Activated naive CD4-positive, alpha-beta T cell treated with anti-CD3 and anti-CD28 coated beads, Interleukin-2, amount 10 ng/mL, durations not matched to agents 5 hours and 36 hours (primary cell): ENCODE measurements around the gene NKTR. TPM values are rescaled to one million over a fixed set of nuclear protein-coding genes. Genes with fewer than 3 reads are reported as not detected.

Experiments
- total RNA-seq, 2 experiments: library from RNA; stranded (reverse); gene quantifications; one replicate each; pipeline ENCODE4 v1.2.3, GENCODE V29; 2021

The NKTR gene
- total RNA-seq: 100 to 1,000 TPM; 116 to 120 TPM

DNA sequence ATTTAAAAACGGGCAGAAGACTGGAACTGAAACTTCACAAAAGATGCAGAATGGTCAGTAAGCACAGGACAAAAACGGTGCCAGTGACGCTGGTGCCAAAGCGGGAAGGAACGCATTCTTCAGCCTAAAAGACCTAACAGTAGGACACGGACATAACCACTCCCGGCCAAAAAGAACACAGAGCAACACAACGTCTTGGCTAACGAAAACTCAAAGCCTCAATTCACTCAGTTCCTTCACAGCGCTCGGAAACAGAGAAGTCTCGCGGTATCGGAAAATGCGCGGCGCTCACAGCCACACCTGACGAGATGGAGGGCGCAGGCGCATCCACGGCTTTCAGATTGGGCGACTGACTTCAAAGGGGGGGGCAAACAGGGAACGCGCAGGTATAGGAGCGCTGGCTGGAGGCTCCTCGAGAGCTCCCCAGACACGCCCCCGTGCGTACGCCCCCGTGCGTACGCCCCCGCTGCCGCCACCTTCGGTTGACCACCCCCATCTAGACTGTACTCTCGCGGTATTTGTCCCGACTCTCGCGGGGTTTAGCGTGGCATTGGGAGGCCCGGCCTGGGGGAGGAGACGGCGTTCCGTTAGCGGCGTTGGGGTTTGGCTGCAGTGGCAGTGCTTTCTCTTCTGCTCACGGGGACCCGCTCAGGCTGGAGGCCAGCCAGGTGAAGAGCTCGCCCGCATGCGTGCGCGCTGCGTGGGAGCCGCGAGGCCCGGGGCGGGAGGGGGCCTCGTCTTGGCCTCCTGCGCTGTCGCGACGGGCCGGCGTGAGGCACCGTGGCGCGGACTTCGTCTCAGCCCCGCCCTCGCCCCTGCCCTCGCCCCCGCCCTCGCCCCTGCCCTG lies at the start of gene NKTR:
TSS of gene NKTR (plus strand) at position 576 of the 847 bp plus-strand sequence. CDS start 321 bp downstream, outside the sequence.

DNA sequence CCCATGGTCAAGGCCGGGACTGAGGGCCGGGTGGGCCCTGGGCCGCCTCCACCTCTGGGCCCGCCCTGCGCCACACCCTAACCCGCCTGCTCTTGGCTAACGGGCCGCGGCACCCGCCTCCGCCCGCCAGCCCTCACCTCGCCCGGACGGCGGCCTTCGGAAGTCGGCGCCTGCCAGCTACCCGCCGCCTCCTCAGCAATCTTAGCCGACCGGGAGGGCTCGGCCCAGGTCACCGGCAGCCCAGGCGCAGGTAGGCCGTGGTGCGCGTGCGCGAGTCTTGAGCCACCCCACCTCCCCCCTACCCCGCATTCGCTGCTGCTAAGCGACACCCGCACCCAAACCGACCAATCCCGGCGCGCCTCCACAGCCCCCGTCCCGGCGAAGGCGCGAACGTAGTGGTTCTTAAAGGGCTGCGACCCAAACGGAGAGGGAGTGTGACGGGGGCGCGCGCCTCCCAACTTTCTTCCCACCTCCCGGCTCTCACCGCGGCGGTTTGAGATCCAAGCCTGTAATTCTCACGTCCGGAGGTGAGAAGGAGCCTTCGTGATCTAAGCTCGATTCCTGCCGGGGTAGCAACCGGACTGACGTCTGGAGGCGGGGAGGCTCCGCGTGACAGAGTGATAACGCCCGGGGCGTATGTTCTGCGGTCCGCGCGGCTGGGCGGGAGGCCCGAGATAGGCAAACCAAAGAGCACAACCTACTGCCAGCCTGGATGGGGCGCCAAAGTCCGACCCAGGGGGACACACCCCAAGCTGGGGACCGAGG lies 18.6 kb upstream of the NKTR start, which contains the start of gene SEC22C:
TSS of gene SEC22C (minus strand) at position 259 of the 765 bp plus-strand sequence. CDS start 12,921 bp downstream, outside the sequence.

DNA sequence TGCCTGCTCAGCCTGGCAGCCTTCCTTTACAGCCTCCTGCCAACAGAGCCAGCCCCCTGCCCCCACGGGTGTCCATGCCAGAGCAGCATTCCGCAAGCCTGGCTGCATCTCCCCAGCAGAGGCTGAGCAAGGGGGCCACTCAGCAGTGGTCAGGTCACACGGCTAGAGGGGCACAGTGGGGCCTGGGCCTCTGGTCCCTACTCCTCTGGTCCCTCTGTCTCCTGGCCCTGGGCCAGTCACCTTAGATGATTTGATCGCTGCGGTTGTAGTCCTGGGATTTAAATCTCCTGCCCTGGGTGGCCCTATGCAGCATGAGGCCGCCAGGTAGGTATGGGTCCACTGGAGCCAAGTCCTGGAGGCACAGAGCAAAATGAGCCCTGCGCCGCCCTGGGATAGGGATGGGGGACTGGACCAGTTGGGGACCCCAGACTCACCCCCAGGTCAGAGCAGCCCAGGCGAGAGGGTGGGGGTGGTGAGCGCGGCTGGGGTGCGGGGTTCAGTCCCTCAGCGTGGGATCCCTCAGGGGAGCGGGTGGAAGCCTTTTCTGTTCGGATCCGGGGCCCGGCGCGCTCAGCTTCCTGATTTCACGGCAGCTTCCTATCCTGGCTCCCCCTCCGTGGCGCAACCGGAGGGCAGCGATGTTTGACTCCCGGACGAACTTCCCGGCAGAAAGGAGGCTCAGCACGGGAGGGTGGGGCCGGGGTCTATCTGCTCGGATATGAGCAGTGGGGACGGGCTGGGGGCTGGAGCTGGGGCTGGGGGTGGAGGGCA lies 53.3 kb downstream of the NKTR start, which contains the start of gene ZBTB47:
TSS of gene ZBTB47 (plus strand) at position 138 of the 771 bp plus-strand sequence. CDS start 4,659 bp downstream, outside the sequence.

DNA sequence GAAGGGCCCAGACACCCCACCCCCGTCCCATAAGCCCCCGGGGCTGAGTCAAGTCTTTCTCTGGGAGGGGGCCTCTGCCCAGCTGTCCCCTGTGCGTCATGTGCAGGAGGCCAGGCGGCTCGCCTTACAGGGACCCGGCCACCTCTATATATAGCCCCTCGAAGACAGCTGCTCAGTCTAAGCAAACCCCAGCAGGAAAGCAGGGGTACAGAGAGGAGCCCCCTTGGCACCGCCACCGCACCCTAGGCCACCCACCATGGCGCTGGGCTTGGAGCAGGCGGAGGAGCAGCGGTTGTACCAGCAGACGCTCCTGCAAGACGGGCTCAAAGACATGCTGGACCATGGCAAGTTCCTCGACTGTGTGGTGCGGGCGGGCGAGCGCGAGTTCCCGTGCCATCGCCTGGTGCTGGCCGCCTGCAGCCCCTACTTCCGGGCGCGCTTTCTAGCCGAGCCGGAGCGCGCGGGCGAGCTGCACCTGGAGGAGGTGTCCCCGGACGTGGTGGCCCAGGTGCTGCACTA lies 84.9 kb downstream of the NKTR start, which contains the start of gene KLHL40:
TSS of gene KLHL40 (plus strand) at position 175 of the 519 bp plus-strand sequence. CDS start at position 257, 82 bp downstream.

Other genes starting within 250 kb of the NKTR start
- not detected for gene LYZL4, start 190.1 kb upstream of the NKTR start, total RNA-seq
- 10 to 100 TPM; 39.4 to 48.3 TPM for gene VIPR1, start 98.0 kb upstream of the NKTR start, total RNA-seq
- 10 to 100 TPM; 46.7 to 51.2 TPM for gene SEC22C, start 18.7 kb upstream of the NKTR start, total RNA-seq
- 10 to 100 TPM; 57.8 to 60.7 TPM for gene SS18L2, start 9.8 kb upstream of the NKTR start, total RNA-seq
- 1 to 10 TPM in 1 of 2 experiments, under 1 TPM in 1; 0.75 to 1.1 TPM for gene ZBTB47, start 53.0 kb downstream of the NKTR start, total RNA-seq
- not detected for gene KLHL40, start 84.9 kb downstream of the NKTR start, total RNA-seq
- not detected for gene HHATL, start 102.1 kb downstream of the NKTR start, total RNA-seq
- under 1 TPM; 0.28 to 0.46 TPM for gene CCDC13, start 172.6 kb downstream of the NKTR start, total RNA-seq
- 10 to 100 TPM; 43.7 TPM for gene HIGD1A, start 203.8 kb downstream of the NKTR start, total RNA-seq
- gene ACKR2, start 208.8 kb downstream of the NKTR start, total RNA-seq: under 1 TPM; 0.14 to 0.15 TPM